GM19438 (cell line): ENCODE measurements around the gene RPL36.

ENCODE experiments used
- ATAC-seq: cut with Tn5 transposase; IDR thresholded peaks from one replicate; pipeline ENCODE4 v1.9.1; 2021; ENCODE audit warnings: low read depth; ENCODE audit not compliant: unreplicated experiment

Gene RPL36

DNA sequence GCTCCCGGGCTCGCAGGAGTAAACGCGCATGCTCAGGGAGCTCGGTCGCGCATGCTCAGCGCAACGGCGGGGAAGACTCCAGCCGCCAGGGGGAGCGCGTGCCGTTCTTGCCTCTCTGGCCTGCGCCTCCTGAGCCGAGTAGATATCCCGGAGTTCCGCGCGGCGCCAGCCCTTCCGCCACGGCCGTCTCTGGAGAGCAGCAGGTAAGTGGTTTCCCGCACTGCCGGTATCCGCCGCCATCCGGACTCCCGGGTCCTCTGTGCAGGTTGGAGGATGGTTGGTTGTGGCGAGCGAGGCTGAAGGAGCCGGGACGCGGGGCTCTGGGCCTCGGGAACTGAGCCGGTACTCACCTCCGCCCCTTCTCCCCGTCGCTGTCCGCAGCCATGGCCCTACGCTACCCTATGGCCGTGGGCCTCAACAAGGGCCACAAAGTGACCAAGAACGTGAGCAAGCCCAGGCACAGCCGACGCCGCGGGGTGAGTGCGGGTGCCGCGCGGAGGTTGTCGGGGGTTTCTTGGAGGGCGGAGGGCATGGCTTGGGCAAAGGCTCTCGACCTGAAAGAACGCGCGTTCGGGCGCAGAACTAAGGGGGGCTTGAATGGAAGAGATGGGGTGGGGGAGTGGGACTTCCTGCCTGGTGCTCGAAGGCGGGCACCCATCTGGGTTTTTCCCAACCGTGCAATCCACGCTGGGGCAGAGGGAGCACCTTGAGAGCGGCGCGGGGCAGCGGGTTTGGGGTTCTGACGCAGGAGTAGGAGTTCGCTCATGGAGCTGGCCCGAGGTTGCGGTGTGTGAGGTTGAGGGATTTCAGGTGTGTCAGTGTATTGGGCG is at the start of gene RPL36:
RPL36 (plus strand) TSS at position 171 of the 830 bp plus-strand sequence; CDS start at position 384, 213 bp downstream.
- no peak for ATAC-seq

GRCh38 chr19:5641171-5641570 is 48.9 kb upstream of the RPL36 start:
- no peak for ATAC-seq

GRCh38 chr19:5642204-5642603 is 47.9 kb upstream of the RPL36 start:
- ATAC-seq: no peak

GRCh38 chr19:5643060-5643459 is 47.0 kb upstream of the RPL36 start:
- ATAC-seq: no peak

GRCh38 chr19:5644037-5644436 is 46.1 kb upstream of the RPL36 start:
- no peak for ATAC-seq

GRCh38 chr19:5645409-5645808 is 44.7 kb upstream of the RPL36 start:
- ATAC-seq: no peak

- ATAC-seq: no peak
Measured at GRCh38 chr19:5646703-5647102, 43.4 kb upstream of the RPL36 start.

DNA sequence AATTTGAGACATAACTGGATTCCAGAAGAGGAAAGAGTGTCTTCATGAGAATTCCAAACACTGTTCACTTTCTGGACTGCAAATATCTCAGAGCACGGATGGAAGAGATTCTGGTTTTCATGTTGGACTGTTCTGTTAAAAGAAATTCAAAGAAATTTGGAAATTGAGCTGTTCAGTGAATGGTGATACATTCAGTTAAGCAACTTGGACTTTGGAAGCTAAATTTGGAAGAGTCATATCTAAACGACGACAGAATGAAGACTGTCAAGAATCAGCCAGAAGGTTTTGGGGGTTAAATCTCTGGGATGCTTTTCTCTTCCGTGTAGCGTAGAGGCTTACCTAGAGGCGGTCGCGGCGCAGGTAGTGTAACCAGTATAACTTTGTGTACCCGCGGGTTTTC is 41.6 kb upstream of the RPL36 start:
- ATAC-seq: no peak

DNA sequence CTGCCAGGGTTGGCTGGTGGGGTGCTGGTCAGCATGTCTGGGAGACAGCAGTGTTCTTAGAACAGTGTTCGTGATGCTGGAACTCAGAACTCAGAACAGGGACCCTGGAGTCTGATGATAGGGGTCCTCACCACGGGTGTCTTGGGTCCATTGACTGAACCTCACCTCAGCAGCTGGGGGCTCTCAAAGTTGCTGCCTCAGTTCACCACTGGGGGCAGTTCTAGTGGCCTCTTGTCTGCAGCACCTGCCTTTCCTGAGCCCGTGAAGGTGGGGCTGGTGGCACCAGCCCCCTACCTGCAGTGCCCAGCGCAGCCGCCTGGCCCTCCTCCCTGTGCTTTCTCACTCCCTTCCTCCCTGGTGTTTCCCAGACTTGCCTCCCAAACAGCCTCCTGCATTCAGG is 38.7 kb upstream of the RPL36 start:
- no peak for ATAC-seq

DNA sequence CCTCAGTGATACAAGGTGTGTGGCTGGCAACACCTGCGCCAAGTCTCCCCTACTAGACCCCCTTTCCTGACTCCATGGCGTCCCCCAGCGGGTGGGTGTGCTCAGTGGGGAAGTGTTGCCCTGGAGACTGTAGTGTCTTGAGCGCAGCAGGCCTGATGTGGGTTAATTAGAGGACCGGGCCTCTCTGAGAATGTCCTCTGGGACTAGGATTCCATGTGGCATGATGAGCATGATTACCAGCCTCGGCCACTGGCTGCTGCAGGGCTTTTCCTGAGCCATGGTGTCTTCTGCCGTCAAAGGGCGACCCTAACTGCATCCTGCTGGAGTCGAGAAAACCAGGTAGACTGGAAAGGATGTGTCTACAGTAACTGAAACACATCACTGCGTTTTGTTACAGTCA is 37.8 kb upstream of the RPL36 start:
- ATAC-seq: no peak

DNA sequence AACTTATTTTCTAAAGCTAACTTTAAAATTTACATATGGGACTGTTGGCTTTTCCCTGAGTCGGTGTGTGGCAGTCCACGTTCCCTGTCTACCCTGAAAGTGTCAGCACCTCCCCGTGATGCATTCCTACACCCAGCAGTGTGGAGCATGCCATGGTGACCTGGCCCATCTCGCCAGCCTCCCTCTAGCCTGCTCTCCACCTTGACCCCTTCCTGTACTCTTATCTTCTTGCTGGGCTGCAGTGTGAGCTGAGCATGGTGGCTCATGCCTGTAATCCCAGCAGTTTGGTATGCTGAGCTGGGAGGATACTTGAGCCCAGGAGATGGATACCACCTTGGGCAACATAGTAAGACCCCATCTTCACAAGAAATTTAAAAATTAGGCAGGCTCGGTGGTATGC is 35.2 kb upstream of the RPL36 start:
- ATAC-seq: no peak

GRCh38 chr19:5655412-5655811 is 34.7 kb upstream of the RPL36 start:
- no peak for ATAC-seq

- ATAC-seq: no peak
Measured at GRCh38 chr19:5661483-5661882, 28.6 kb upstream of the RPL36 start.

GRCh38 chr19:5663904-5664303 is 26.2 kb upstream of the RPL36 start:
- ATAC-seq: no peak

DNA sequence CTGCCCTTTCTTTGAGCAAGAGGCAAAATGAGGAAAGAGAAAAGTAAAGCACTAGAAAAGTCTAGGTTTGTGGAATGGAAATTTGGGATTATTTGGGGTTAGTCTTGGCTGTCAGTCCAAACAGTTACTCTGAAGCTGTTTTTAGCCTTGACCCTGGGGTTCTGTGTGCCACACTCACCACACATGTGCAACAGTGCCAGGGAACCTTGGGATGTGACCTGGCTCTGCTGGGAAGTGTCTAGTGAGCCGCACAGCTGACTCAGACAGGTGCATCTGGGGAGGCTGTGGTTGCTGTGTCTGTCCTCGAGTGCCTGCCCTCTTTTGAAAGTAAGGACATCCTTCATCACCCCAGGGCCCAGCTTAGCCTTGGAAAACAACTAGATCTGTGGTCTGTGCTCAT is 25.6 kb upstream of the RPL36 start:
- no peak for ATAC-seq

DNA sequence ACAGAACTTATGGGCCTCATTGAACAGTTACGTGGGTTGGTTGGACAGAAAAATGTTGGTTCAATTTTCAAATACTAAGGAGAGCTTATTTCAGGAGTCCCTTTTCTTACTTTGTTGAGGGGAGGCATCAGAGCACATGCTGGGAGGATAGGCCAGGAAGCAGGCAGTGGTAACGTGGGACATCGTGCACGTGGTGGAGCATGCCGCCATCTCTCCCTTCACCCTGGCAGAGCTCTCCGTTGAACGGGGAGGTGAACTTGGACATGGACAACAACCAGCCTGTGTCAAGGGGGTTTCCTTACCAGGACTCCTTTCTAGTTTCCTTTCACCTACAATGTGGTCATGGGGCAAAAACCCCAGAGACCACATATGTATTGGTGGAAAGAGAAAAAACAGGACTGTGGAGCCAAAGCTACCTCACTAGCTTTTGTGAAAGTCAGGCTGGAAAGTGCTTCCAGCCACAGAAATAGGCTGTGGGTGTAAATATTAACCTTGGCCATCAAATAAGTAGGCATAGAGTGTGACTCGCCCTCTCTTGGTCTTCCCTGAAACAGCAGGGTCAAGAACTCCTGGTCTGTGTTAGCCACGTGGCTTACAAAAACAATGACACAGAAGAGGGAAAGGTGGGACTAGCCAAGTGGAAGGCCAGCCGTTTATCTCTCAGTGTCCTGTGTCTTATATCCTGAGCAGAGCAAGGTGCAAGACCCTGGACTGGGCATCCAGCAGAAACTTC is 24.1 kb upstream of the RPL36 start:
- ATAC-seq: no peak

DNA sequence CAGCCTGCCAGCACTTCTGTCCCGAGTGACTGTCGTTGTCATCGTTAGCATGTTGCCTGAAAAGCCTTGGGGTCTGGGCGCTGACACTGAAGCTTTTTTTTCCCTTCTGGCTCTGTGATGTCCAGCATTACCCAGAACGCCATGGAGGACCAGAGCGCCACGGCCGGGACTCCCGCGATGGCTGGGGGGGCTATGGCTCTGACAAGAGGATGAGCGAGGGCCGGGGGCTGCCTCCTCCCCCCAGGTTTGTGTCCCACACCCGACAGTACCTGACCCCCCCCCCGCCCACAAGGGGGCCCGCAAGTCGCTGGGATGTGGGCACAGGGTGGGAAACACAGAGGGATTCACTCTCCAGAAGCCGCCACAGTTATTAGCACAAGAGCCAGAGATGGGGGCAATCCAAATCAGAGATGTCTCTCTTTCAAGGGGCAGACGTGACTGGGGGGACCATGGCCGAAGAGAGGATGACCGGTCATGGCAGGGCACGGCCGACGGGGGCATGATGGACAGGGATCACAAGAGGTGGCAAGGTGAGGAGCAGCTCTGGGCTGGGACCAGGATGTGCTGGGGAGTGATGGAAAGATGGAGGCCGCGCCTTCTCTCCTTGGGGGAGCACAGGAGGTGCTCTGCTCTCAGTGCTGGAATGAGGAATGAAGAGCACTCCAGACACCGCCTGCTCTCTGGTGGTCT is 23.0 kb upstream of the RPL36 start:
- no peak for ATAC-seq

- ATAC-seq: no peak
Measured at GRCh38 chr19:5667751-5668271, 22.3 kb upstream of the RPL36 start.

- ATAC-seq: no peak
Measured at GRCh38 chr19:5669212-5669611, 20.9 kb upstream of the RPL36 start.

DNA sequence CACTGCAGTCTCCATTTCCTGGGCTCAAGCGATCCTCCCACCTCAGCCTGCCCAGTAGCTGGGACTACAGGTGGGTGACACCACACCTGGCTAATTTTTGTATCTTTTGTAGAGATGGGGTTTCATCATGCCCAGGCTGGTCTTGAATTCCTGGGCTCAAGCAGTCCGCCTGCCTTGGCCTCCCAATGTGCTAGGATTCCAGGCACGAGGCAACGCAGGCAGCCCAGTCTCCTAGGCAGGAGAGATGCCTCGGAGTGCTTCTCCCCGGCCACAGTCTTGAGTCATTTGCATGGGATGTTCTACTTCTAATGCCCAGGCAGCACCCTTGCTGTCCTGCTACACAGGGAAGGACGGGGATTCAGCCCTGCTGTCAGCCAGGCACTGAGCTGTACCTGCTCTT is 18.5 kb upstream of the RPL36 start:
- no peak for ATAC-seq
